HG03103 (cell line): ENCODE results near the gene SLC39A10.
"Not testable (repeated sequence)": the region's sequence is repeated elsewhere in the genome, so short reads cannot be mapped to it uniquely, and the experiment has no call there.

ENCODE experiments used
- ATAC-seq: cut with Tn5 transposase; IDR thresholded peaks from one replicate; pipeline ENCODE4 v1.9.1; 2021; ENCODE audit warnings: low read depth; ENCODE audit not compliant: unreplicated experiment

SLC39A10 gene

DNA sequence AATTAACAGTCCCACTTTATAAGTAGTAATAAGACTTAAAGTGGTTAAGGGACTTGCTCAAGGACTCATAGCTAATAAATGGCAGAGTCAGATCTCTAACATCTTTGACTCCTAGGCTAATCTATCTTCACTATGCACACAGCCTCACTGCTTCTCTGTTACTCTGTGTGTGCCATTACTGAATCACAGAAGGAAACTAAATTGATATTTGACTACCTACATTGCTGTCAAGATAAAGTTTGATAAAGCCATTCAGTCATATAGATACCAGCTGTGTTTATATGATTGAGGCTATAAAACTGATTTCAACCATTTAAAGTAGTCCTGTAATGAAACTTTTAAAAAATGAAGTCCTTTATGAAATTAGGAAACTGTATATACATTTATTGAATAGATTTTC lies 10.9 kb downstream of the SLC39A10 start:
- ATAC-seq: no peak

DNA sequence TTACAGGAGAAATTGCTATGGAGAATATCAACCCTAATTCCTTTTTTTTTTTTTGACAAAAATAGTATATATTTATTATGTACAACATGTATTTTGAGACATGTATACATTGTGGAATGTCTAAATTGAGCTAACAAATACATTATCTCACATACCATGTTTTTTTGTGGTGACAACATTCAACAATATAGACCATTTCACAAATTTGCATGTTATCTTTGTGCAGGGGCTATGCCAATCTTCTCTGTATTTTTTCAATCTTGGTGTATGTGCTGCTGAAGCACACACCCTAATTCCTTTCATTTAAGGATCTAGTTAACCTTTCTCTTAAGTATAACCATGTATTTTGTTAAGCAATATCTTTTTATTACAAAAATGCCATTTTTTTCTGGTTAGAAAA lies 13.2 kb downstream of the SLC39A10 start:
- no peak for ATAC-seq

DNA sequence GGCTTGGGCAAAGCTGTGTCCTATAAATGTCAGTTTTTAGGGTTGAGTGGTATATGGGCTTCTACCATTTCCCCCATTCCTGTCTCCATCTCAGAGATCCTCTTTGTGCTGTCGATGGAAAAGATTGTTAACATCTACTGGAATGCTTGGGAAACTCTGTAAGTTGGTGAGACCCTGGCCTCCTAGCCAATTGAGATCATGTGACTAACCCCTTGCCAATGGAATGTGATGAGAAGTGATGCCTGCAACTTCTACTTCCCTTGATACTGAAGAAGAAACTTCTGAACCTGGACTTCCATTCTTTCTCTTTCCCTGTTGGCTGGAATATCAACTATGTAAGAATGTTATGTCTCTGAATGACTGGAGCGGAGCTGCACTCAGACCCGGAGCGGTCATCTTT lies 14.5 kb downstream of the SLC39A10 start:
- no peak for ATAC-seq

DNA sequence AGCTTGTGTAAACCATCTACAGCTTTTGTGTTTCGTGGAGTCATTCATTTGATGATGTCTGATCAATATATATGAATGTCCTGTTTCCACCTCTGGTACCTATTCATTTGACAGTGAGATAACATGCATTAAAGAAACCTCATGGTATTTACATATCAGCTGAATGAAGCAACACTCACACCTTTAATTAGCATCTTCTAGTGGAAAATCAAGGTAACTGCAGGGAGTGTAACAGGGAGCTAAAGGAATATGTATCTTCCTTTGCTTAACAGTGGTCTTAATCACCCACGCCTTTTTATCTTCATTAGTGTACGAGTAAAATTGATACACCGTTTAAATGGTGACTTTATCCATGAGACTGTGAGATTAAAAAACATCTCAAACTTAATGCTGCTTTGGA lies 15.6 kb downstream of the SLC39A10 start:
- ATAC-seq: no peak

DNA sequence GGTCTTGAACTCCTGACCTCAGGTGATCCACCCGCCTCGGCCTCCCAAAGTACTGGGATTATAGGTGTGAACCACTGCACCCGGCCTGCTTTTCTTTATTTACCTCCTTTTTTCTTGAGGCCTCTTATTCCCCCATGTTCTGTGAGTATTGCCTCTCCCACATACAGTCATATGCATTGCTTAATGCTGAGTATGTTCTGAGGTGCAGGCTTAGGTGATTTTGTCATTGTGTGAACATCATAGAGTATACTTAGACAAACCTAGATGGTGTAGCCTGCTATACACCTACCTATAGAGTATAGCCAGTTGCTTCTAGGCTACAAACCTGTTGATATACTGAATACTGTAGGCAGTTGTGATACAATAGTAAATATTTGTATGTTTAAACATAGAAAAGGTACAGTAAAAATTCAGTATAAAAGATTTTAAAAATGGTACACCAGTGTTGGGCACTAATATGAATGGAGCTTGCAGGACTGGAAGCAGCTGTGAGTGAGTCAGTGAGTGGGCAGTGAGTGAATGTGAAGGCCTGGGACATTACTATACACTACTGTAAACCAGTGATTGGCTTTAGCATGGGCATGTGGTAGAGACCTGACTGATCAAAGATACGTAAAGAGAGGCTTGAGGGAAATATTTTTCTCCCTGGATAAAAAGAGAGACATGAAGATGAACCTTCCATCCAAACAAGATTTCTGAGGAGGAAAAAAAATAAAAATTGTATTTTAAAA lies 17.6 kb downstream of the SLC39A10 start:
- no peak for ATAC-seq

DNA sequence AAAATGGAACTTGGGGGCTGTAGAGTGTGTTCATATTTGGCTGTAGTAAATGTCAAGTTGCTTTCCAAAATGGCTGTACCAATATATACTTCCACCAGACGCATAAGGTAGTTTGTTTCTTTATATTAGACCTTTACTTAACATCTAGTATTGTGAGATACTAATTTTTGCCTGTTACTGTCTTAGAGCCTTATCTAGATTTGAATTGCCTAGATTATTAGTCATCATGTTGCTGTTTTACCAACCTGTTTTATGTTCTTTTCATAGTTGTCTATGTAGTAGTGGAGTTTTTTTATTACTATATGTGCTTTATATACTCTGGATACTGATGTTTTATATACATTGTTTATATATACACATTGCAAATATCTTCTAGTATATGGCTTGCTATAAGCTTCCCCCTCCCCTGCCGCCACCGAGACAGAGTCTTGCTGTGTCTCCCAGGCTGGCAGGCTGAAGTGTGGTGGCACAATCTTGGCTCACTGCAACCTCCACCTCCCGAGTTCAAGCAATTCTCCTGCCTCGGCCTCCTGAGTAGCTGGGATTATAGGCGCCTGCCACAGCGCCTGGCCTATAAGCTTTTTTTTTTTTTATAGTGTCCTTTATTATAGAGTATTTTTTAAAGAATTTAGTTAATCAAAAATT lies 18.9 kb downstream of the SLC39A10 start:
- ATAC-seq: no peak

DNA sequence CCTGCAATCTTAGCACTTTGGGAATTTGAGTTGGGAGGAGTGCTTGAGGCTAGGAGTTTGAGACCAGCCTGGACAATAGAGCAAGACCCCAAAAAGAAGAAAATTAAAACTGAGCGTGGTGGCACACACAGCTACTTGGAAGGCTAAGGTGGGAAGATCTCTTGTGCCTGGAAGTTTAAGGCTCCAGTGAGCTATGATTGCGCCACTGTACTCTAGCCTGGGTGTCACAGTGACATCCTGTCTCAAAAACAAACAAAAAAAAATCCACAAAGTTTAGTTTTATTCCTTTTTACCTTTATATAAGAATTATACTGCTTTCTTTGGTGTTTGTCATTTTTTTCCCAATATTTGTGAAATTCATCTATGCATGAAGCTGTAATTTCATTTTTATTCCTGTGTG lies 20.3 kb downstream of the SLC39A10 start:
- no peak for ATAC-seq

DNA sequence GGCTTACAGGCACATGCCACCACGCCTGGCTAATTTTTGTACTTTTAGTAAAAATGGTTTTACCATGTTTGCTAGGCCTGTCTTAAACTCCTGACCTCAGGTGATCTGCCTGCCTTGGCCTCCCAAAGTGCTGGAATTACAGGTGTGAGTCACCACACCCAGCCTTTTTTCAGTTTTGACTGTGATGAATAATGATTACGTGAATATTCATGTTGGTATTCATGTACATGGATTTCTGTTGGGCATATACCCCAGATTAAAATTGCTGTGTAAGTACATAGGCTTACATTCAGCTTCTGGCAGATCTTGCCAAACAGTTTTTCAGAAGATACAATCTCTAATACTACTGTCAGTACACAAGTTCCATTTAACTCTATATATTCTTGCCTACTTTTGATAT lies 20.9 kb downstream of the SLC39A10 start:
- no peak for ATAC-seq

DNA sequence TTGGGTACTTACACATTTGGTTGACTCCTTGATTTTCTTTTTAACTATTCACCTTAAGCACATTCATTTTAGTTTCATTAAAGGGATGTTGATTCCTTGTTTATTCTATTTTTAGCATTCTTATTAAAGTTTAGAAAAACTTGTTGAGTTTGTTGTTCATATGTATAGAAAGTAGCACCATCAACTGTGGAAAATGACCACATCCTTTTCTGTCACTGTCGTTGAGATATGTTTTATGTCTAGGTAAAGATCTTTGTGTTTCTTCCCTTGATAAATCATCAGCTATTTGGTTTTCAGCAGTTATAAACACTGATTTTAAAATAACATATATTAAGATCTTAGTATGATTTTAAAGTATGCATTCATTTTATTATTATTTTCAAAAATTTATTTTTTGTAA lies 25.1 kb downstream of the SLC39A10 start:
- ATAC-seq: no peak

DNA sequence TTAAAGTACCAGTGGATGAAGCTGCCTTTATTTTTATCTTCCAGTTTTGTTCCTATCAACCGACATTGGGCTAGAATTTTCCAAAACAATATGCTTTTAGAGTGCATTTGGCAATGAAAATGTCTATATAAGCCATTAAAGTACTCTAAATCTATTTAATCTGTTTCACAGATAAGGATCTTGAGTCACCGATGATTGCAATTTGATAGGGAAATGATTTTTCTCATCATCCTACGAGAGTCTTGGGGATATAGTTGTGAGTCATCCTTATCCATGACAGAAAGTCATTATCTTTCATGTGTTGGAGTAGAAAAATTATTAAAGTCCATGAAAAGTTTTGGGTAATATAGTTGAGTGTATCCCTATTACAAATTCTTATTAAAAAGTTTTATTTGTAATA lies 26.1 kb downstream of the SLC39A10 start:
- no peak for ATAC-seq

DNA sequence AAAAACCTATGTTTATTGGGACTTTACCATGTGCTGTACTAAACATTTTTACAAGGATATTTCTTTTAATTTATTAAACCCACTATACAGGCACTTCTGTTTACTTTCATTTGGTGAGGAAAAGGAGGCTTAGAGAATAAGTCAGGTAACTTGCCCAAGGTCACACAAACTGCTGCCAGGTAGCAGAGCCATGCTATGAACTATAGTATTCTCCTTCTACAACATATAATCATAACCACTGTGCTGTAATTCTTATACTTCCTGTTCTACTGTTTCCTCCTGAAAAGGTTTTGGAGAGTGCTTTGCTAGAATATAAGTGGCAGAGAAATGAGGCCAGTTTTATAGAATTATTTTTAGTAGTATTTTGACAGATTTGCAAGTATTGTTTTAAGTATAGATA lies 29.5 kb downstream of the SLC39A10 start:
- no peak for ATAC-seq

DNA sequence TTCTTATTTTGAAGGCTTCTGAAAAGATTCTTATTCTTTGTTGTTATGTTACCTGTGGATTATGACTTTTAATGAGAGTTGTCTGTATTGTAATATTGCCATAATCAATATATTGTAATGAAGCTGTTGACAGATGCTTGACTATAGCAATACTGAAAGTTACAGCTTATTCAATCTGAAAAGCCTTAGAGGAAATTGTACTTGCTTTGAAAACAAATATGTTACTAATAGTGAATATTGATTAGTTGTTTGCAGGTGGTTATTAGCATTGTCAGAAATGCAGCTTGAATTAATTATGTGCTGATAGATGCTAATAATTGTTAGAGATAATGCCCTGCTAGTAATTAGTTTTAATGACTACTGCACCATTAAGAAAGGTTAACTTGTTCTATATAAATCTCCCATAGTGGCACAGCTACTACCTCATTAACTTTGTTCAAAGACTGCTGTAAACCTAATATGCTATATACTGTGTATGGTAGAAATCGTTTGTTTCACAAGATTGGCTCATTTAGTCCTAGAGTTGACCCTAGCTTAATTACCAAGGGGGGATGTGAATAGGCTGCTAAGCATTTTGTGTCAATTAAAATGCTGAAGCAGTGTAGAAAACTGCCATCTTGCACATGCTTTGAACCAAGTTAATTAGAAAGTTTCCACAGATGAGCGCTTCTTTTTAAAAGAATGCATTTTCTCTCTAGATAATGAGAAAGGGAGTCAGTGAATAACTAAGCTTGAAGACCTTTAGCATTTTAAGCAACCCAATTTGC lies 30.5 kb downstream of the SLC39A10 start:
- no peak for ATAC-seq

DNA sequence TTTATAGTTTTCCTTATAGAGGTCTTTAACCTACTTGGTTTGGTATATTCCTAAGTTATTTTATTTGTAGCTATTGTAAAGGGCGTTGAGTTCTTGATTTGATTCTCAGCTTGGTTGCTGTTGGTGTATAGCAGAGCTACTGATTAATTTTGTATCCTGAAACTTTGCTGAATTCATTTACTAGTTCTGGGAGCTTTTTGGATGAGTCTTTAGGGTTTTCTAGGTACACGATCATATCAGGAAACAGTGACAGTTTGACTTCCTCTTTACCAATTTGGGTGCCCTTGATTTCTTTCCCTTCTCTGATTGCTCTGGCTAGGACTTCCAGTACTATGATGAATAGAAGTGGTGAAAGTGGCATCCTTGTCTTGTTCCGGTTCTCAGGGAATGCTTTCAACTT lies 35.5 kb downstream of the SLC39A10 start:
- ATAC-seq: not testable (repeated sequence)

DNA sequence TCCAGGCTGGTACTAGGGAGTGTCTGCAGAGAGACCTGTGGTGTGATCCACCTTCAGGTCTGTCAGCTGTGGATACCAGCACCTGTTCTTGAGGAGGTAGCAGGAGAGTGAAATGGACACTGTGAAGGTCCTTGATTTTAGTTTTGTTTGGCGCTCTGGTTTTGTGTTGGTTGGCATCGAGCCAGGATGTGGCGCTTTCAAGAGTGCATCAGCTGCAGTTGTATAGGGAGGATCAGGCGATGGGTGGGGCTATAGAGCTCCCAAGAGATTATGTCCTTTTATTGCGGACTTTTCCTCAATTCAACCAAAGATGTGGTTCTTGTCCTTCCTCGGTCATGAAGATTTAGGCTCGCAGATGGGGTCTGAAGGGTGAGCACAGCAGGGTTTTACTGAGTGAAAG lies 37.5 kb downstream of the SLC39A10 start:
- no peak for ATAC-seq

DNA sequence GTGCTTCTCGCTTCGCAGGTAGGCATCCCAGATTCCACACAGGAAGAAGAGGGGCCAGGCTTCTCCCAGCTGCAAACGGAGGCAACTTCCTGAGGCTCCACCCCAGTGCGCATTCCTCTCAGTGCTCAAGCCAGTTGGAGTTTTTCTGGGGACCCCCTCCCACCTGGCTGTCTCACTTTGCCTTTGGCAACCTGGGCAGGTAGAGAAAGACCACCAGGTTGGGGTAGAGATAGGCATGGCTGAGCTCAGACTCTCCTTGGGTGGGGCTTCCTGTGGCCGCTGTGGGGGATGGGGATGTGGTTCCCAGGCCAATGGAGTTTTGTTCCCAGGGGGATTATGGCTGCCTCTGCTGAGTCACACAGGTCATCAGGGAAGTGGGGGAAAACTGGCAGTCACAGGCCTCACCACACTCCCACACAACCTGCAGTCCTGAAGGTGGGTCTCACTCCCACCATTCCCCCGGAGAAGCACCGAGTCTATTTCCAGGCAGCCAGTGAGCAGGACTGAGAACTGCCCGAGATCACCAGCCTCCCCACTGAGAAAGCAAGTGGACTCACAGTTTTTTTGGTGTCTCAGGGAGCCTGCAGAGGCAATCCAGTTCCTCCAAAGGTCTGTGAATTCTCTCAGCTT lies 38.1 kb downstream of the SLC39A10 start:
- no peak for ATAC-seq

DNA sequence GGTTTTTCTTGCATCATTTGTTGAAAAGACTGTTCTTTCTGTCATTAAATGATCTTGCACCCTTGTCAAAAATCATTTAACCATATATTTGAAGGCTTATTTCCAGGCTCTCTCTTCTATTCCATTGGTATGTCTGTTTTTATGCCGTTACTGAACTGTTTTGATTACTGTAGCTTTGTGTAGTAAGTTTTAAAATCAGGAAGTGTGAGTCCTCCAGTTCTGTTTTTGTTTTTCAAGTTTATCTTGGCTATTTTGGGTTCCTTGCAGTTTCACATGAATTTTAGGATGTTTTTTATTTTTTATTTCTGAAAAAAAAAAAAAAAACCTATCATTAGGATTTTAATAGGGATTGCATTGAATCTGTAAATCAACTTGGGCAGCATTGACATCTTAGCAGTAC lies 39.0 kb downstream of the SLC39A10 start:
- ATAC-seq: no peak

DNA sequence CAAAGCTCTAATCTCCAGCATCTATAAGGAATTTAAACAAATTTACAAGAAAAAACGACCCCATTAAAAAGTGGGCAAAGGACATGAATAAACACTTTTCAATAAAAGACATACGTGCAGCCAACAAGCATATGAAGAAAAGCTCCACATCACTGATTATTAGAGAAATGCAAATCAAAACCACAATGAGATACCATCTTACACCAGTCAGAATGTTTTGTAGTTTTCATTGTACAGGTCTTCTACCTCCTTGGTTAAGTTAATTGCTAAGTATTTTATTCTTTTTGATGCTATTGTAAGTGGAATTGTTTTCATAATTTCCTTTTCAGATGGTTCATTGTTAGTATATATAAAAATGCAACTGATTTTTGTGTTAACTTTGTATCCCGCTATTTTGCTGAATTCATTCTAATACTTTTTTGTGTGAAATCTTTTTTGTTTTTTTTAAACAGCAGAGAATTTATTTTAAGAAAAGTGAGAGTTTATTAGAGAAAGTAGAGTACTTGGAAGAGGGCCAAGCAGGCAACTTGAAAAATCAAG lies 40.7 kb downstream of the SLC39A10 start:
- no peak for ATAC-seq

DNA sequence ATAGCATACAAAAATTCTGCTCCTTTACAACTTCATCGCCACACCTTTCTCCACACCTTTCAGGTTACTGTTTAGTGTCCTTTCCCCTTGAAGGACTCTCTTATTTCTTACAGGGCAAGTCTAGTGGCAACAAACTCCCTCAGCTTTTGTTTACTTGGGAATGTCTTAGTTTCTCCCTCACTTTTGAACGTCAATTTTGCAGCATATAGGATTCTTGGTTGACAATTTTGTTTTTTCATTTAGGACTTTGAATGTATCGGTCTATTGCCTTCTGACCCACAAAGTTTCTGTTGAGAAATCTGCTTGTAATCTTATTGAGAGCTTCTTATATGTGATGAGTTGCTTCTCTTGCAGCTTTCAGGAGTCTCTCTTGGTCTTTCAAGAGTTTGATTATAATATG lies 43.5 kb downstream of the SLC39A10 start:
- ATAC-seq: no peak

DNA sequence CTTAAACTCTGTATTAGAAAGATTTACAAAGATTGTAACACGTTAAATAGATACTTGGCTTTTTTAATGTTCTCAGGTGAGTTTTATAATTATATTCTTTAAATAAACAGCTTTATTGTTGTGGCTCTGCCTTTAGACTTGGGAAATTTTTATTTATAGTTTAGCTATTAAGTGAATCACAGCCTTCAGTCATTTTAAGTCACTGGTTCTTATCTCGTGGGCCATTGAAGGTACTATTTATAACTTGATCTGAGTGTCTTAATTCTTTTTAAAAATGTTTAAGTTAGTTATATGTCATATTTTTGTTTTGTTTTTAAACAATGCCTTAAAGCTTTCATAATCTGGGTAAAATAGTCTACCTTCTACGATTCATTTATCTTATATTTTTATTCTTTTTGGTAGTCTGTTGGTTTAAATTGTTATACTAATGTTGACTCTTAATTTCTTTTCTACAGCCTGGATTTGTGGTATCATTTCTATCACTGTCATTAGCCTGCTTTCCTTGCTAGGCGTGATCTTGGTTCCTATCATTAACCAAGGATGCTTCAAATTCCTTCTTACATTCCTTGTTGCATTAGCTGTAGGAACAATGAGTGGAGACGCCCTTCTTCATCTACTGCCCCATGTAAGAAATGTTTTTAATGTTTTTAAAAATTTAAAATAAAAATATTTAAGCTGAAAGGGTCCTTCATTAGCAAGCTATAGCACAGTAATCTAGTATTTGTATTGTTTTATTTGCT lies 49.3 kb downstream of the SLC39A10 start:
- no peak for ATAC-seq
